Endothelial cell of umbilical vein (primary cell): Measurements from ENCODE around the gene CEBPZOS. TPM values are rescaled to one million over a fixed set of nuclear protein-coding genes. Genes with fewer than 3 reads are reported as not detected.

Experiments used
- BruUV-seq: library from RNA; stranded (reverse); fragments of 400-500 nt; replicated peaks from 2 replicates; lab custom pipeline; 2021; lab: Mats Ljungman, UMichigan
- CTCF ChIA-PET: fragments of 300-600, 350-600 bp; sonication (Branson Sonifier 250); formaldehyde crosslinking; loops from one replicate; lab custom pipeline; 2021; ENCODE audit warnings: antibody characterized with exemption, inconsistent platforms; lab: Charles Lee
- POLR2A ChIA-PET: fragments of 300-600, 350-600 bp; sonication (Branson Sonifier 250); formaldehyde crosslinking; loops from one replicate; lab custom pipeline; 2021; ENCODE audit warnings: antibody characterized with exemption, inconsistent platforms; lab: Charles Lee
- DNase-seq: peaks from one replicate; pipeline ENCODE4 v3.0.0-alpha.2; 2011; ENCODE audit warnings: low read depth, low spot score
- FAIRE-seq: peaks from 2 replicates; lab custom pipeline; 2011; peaks lifted over from hg19 to GRCh38; lab: Jason Lieb, UNC
- H2AFZ ChIP-seq: 2 replicates; pipeline ENCODE4 v1.6.0; 2012; ENCODE audit warnings: low read depth, low read length, control low read depth, inconsistent platforms
- H3K27ac ChIP-seq: 2 replicates; pipeline ENCODE4 v1.5.1; 2011; ENCODE audit warnings: low read depth, mild to moderate bottlenecking, control low read depth, low read length, moderate library complexity; ENCODE audit not compliant: insufficient read depth
- H3K27me3 ChIP-seq, 2 experiments: 2 replicates each; pipeline versions ENCODE4 v1.6.0 to v1.6.1; 2011; ENCODE audit warnings: low read length in 2 of 2, mixed read lengths in 1 of 2; ENCODE audit not compliant: control insufficient read depth in 2 of 2, insufficient read depth in 2 of 2
- H3K36me3 ChIP-seq, 2 experiments: 2 replicates in 1 of 2; 3 replicates in 1 of 2; pipeline ENCODE4 v1.5.1; 2011; ENCODE audit warnings: low read length in 2 of 2, mild to moderate bottlenecking in 1 of 2, moderate library complexity in 1 of 2; ENCODE audit not compliant: control insufficient read depth in 2 of 2, insufficient read depth in 2 of 2; ENCODE audit errors: extremely low read depth in 1 of 2
- H3K4me1 ChIP-seq: 3 replicates; pipeline ENCODE4 v1.5.1; 2011; ENCODE audit warnings: mild to moderate bottlenecking, low read length; ENCODE audit not compliant: control insufficient read depth, insufficient read depth; ENCODE audit errors: extremely low read depth
- H3K4me2 ChIP-seq: 2 replicates; pipeline ENCODE4 v1.6.1; 2011; ENCODE audit warnings: low read length, control low read depth, mixed read lengths; ENCODE audit not compliant: insufficient read depth
- H3K4me3 ChIP-seq, 3 experiments: fragments of 200-600 bp in 1 of 3; sonication (generic), shearing (Covaris generic) in 1 of 3; replicated peaks in 1 of 3; 2 replicates each; pipeline ENCODE4 v1.5.1; 2011 to 2016; ENCODE audit warnings: control low read depth in 3 of 3, low read length in 3 of 3, mild to moderate bottlenecking in 2 of 3, inconsistent platforms in 1 of 3, low read depth in 1 of 3, moderate library complexity in 1 of 3; ENCODE audit not compliant: insufficient read depth in 1 of 3
- H3K79me2 ChIP-seq: 2 replicates; pipeline ENCODE4 v1.6.0; 2012; ENCODE audit warnings: low read length, inconsistent platforms; ENCODE audit not compliant: control insufficient read depth, insufficient read depth
- H3K9ac ChIP-seq: replicated peaks from 2 replicates; pipeline ENCODE3; 2011; ENCODE audit warnings: low read length, control low read depth; ENCODE audit not compliant: insufficient read depth; ENCODE audit errors: extremely low read depth
- H3K9me1 ChIP-seq: replicated peaks from 3 replicates; pipeline ENCODE4 v1.6.0; 2011; ENCODE audit warnings: mild to moderate bottlenecking, low read length; ENCODE audit not compliant: control insufficient read depth, insufficient read depth; ENCODE audit errors: extremely low read depth
- H3K9me3 ChIP-seq: replicated peaks from 2 replicates; pipeline ENCODE4 v1.5.1; 2012; ENCODE audit warnings: low read length, inconsistent platforms; ENCODE audit not compliant: control insufficient read depth, insufficient read depth
- H4K20me1 ChIP-seq: replicated peaks from 2 replicates; pipeline ENCODE3; 2011; ENCODE audit warnings: mild to moderate bottlenecking, low read length; ENCODE audit not compliant: control insufficient read depth, insufficient read depth; ENCODE audit errors: extremely low read depth
- EZH2 ChIP-seq: IDR thresholded peaks from 2 replicates; pipeline ENCODE4 v1.6.1; 2012; ENCODE audit warnings: borderline replicate concordance, low read depth, mild to moderate bottlenecking, moderate library complexity, low read length, inconsistent platforms; ENCODE audit not compliant: severe bottlenecking
- FOS ChIP-seq: IDR thresholded peaks from 2 replicates; pipeline ENCODE4 v1.6.1; 2011; ENCODE audit warnings: mild to moderate bottlenecking, low read length, moderate library complexity, borderline replicate concordance; ENCODE audit not compliant: insufficient read depth
- GATA2 ChIP-seq: IDR thresholded peaks from 2 replicates; pipeline ENCODE4 v1.7.0; 2011; ENCODE audit warnings: low read depth, mild to moderate bottlenecking, moderate library complexity, mixed read lengths, low read length; ENCODE audit not compliant: insufficient read length, insufficient read depth
- JUN ChIP-seq: IDR thresholded peaks from 2 replicates; pipeline ENCODE4 v1.6.1; 2011; ENCODE audit warnings: borderline replicate concordance, low read depth; ENCODE audit not compliant: insufficient read length, insufficient read depth
- MYC ChIP-seq: IDR thresholded peaks from one replicate; pipeline ENCODE4 v1.6.1; 2011; ENCODE audit warnings: mild to moderate bottlenecking, low read depth, low read length
- POLR2A ChIP-seq: IDR thresholded peaks from 2 replicates; pipeline ENCODE4 v1.6.1; 2012; ENCODE audit warnings: low read depth, mild to moderate bottlenecking, control low read depth, low read length
- POLR2AphosphoS5 ChIP-seq: IDR thresholded peaks from 2 replicates; pipeline ENCODE4 v1.6.1; 2012; ENCODE audit warnings: low read depth, mild to moderate bottlenecking, control low read depth, low read length, moderate library complexity; ENCODE audit not compliant: insufficient read depth
- dilution Hi-C: fragments of 300-500 bp; cut with MboI; formaldehyde crosslinking; loops from one replicate; pipeline ENCODE4 v1.15.0; 2019; ENCODE audit warnings: low sequenced_read_pairs; ENCODE audit not compliant: extremely low pct_ligation_motif_present
- intact Hi-C: fragments of 100-400 bp; cut with micrococcal nuclease; formaldehyde crosslinking; loops from one replicate; pipeline ENCODE4 v1.10.0; 2022
- polyA plus RNA-seq, 4 experiments: library from polyadenylated mRNA; depleted of rRNA in 3 of 4; stranded (reverse) in 3 of 4; unstranded in 1 of 4; fragments of >200 nt; gene quantifications; 2 replicates each; pipeline versions ENCODE4 v1.2.1 to v1.2.3, GENCODE V29; 2011 to 2012; ENCODE audit warnings: missing spikeins in 1 of 4
- total RNA-seq: library from RNA; stranded (reverse); gene quantifications from 2 replicates; pipeline ENCODE4 v1.2.3, GENCODE V29; 2021
- TF ChIP-seq, protein P1 (sequence below): IDR thresholded peaks from 2 replicates; pipeline ENCODE4 v1.6.1; 2011; ENCODE audit not compliant: insufficient read depth, insufficient read length
- TF ChIP-seq, protein P2 (sequence below), 2 donors: IDR thresholded peaks; 1 replicate in 1 of 2; 2 replicates in 1 of 2; pipeline ENCODE4 v1.5.1; 2011; ENCODE audit warnings: low read length in 2 of 2, mild to moderate bottlenecking in 2 of 2, moderate library complexity in 2 of 2, control low read depth in 1 of 2, inconsistent platforms in 1 of 2, low read depth in 1 of 2; ENCODE audit not compliant: insufficient read depth in 1 of 2; ENCODE audit errors: extremely low read depth in 1 of 2

CEBPZOS gene
- total and polyA plus RNA-seq, 2 donors (not counting 3 experiments of a cell fraction or from before 2014, with no cell fraction given): 29.1 to 36.3 TPM

DNA sequence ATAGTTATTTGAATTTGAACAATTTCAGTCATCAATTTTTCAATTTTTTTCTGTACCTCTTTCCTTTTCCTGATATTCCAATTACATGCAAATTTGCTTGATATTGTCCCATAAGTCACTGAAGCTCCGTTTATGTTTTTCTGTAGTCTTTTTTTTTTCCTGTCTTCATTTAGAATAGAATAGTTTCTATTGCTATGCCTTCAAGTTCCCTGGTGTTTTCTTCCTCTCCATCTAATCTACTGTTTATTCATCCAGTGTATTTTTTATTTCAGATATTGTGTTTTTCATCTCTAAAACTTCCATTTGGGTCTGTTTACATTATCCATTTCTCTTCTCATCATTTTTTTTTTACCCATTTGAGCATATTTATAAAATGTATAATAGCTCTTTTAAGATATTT is 31.5 kb upstream of the CEBPZOS start:
- dilution Hi-C loops (no loop called here), intact Hi-C loops (no loop called here)
- no peak for DNase-seq
- CTCF ChIA-PET: interaction anchor here (1.1 kb wide), 1 partner anchor 667 kb away, joined by 3 read pairs; no protein-coding TSS in a partner anchor
- Histone ChIP-seq H3K9ac (no peak overlapping the region), H3K27me3 (no peaks in the 10 kb centered on the region), H2AFZ (no peak overlapping the region), H3K4me2 (no peak overlapping the region), H3K36me3 (no peaks in the 10 kb centered on the region), H3K9me1 (no peaks in the 10 kb centered on the region), H3K79me2 (no peaks in the 10 kb centered on the region), H3K4me3 (no peak overlapping the region), H3K27ac (no peak overlapping the region), H3K4me1 (no peaks in the 10 kb centered on the region), H3K9me3 (no peaks in the 10 kb centered on the region), H4K20me1 (no peaks in the 10 kb centered on the region)
- POLR2A ChIA-PET: no interaction called here
- no peak for FAIRE-seq
- TF ChIP-seq, protein P1, sequence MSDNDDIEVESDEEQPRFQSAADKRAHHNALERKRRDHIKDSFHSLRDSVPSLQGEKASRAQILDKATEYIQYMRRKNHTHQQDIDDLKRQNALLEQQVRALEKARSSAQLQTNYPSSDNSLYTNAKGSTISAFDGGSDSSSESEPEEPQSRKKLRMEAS: no peak
- TF ChIP-seq MYC (no peak), GATA2 (no peak), FOS (no peak), POLR2AphosphoS5 (no peak), JUN (no peak), POLR2A (no peak), EZH2 (no peak)
- TF ChIP-seq, protein P2, sequence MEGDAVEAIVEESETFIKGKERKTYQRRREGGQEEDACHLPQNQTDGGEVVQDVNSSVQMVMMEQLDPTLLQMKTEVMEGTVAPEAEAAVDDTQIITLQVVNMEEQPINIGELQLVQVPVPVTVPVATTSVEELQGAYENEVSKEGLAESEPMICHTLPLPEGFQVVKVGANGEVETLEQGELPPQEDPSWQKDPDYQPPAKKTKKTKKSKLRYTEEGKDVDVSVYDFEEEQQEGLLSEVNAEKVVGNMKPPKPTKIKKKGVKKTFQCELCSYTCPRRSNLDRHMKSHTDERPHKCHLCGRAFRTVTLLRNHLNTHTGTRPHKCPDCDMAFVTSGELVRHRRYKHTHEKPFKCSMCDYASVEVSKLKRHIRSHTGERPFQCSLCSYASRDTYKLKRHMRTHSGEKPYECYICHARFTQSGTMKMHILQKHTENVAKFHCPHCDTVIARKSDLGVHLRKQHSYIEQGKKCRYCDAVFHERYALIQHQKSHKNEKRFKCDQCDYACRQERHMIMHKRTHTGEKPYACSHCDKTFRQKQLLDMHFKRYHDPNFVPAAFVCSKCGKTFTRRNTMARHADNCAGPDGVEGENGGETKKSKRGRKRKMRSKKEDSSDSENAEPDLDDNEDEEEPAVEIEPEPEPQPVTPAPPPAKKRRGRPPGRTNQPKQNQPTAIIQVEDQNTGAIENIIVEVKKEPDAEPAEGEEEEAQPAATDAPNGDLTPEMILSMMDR (IDR thresholded peaks at IDR 0.05; ENCODE audit: extremely low read depth in 1 of 2, insufficient read depth in 1 of 2, low read depth in 1 of 2, low read length in 2 of 2): no peak
- no TSS peak for BruUV-seq
